H1 (cell line): ENCODE results near the gene MKX. TPM values are rescaled to one million over a fixed set of nuclear protein-coding genes. Genes with fewer than 3 reads are reported as not detected.

Experiments used
- CTCF ChIA-PET: fragments of 300-600 bp; sonication (Branson Sonifier 250); formaldehyde crosslinking; loops from one replicate; lab custom pipeline; 2021; ENCODE audit not compliant: partially characterized antibody; lab: Charles Lee
- POLR2A ChIA-PET: fragments of 300-600 bp; sonication (Branson Sonifier 250); formaldehyde crosslinking; loops from one replicate; lab custom pipeline; 2021; ENCODE audit warnings: inconsistent platforms; ENCODE audit not compliant: partially characterized antibody; lab: Charles Lee
- DNase-seq, 2 experiments: peaks; one replicate each; pipeline versions ENCODE4 v3.0.0 to v3.0.0-alpha.2; 2010 to 2022; ENCODE audit warnings: low spot score in 2 of 2, low read depth in 1 of 2, mixed read lengths in 1 of 2
- FAIRE-seq: peaks from 2 replicates; lab custom pipeline; 2011; peaks lifted over from hg19 to GRCh38; lab: Jason Lieb, UNC
- H2AFZ ChIP-seq: 2 replicates; pipeline ENCODE4 v1.8.1; 2012; ENCODE audit warnings: low read length, inconsistent platforms
- H2AK5ac ChIP-seq: 2 replicates; pipeline ENCODE4 v1.6.1; 2013; ENCODE audit warnings: low read depth, low read length
- H2BK120ac ChIP-seq: replicated peaks from 2 replicates; pipeline ENCODE3; 2013; ENCODE audit warnings: low read depth, low read length, inconsistent platforms
- H2BK12ac ChIP-seq: 2 replicates; pipeline ENCODE4 v1.6.1; 2013; ENCODE audit warnings: low read depth, low read length
- H2BK15ac ChIP-seq: 2 replicates; pipeline ENCODE4 v1.6.1; 2013; ENCODE audit warnings: low read length
- H2BK20ac ChIP-seq: 2 replicates; pipeline ENCODE4 v1.6.1; 2013; ENCODE audit warnings: low read length
- H2BK5ac ChIP-seq: 2 replicates; pipeline ENCODE4 v1.6.1; 2013; ENCODE audit warnings: low read depth, low read length
- H3K14ac ChIP-seq: 2 replicates; pipeline ENCODE4 v1.6.1; 2013; ENCODE audit warnings: inconsistent platforms; ENCODE audit not compliant: insufficient read length
- H3K18ac ChIP-seq: 2 replicates; pipeline ENCODE4 v1.6.1; 2013; ENCODE audit warnings: low read length; ENCODE audit errors: extremely low read depth
- H3K23ac ChIP-seq: 2 replicates; pipeline ENCODE4 v1.6.1; 2013; ENCODE audit warnings: inconsistent platforms; ENCODE audit not compliant: insufficient read length
- H3K23me2 ChIP-seq: 2 replicates; pipeline ENCODE4 v1.6.1; 2013; ENCODE audit warnings: low read depth, low read length
- H3K27ac ChIP-seq: 2 replicates; pipeline ENCODE4 v1.6.1; 2011; ENCODE audit warnings: low read depth, low read length, inconsistent platforms
- H3K27me3 ChIP-seq, 4 experiments: replicated peaks in 1 of 4; 1 replicate in 1 of 4; 2 replicates in 3 of 4; pipeline versions ENCODE4 v1.6.1 to v1.8.1; 2011 to 2013; ENCODE audit warnings: low read length in 3 of 4, mild to moderate bottlenecking in 3 of 4, inconsistent platforms in 2 of 4, mixed read lengths in 2 of 4, moderate library complexity in 1 of 4; ENCODE audit not compliant: control insufficient read depth in 3 of 4, insufficient read depth in 3 of 4; ENCODE audit errors: extremely low read depth in 1 of 4
- H3K36me3 ChIP-seq, 4 experiments: 2 replicates each; pipeline versions ENCODE4 v1.6.1 to v1.8.1; 2011 to 2013; ENCODE audit warnings: mild to moderate bottlenecking in 4 of 4, low read length in 3 of 4, moderate library complexity in 2 of 4, control low read depth in 1 of 4, inconsistent platforms in 1 of 4; ENCODE audit not compliant: insufficient read depth in 4 of 4, control insufficient read depth in 2 of 4
- H3K4ac ChIP-seq: replicated peaks from 2 replicates; pipeline ENCODE3; 2013; ENCODE audit warnings: low read length, low read depth, mixed read lengths, inconsistent platforms; ENCODE audit not compliant: insufficient read length
- H3K4me1 ChIP-seq, 4 experiments: replicated peaks in 1 of 4; 1 replicate in 1 of 4; 2 replicates in 3 of 4; pipeline versions ENCODE4 v1.6.1 to v1.8.1; 2011 to 2013; ENCODE audit warnings: low read length in 3 of 4, inconsistent platforms in 2 of 4, mixed read lengths in 1 of 4; ENCODE audit not compliant: insufficient read depth in 4 of 4, control insufficient read depth in 3 of 4
- H3K4me2 ChIP-seq, 2 experiments: 2 replicates each; pipeline versions ENCODE4 v1.6.1 to v1.8.1; 2011 to 2013; ENCODE audit warnings: low read depth in 2 of 2, low read length in 2 of 2, control low read depth in 1 of 2, inconsistent platforms in 1 of 2, mild to moderate bottlenecking in 1 of 2; ENCODE audit not compliant: insufficient read depth in 1 of 2
- H3K4me3 ChIP-seq, 4 experiments: fragments of 200-600, 300-600 bp in 1 of 4; sonication (generic), shearing (Covaris generic), sonication (Bioruptor Twin) in 1 of 4; 2 replicates each; pipeline versions ENCODE4 v1.5.1 to v1.8.1; 2011 to 2016; ENCODE audit warnings: low read length in 4 of 4, low read depth in 3 of 4, control low read depth in 2 of 4, inconsistent platforms in 2 of 4, mild to moderate bottlenecking in 2 of 4, mixed read lengths in 1 of 4, moderate library complexity in 1 of 4; ENCODE audit not compliant: insufficient read depth in 2 of 4; ENCODE audit errors: extremely low read depth in 1 of 4
- H3K56ac ChIP-seq: replicated peaks from 2 replicates; pipeline ENCODE3; 2013; ENCODE audit warnings: low read depth, mild to moderate bottlenecking, mixed read lengths, low read length, inconsistent platforms; ENCODE audit not compliant: insufficient read length
- H3K79me1 ChIP-seq: 2 replicates; pipeline ENCODE4 v1.6.1; 2013; ENCODE audit warnings: low read depth, low read length, control low read depth
- H3K79me2 ChIP-seq, 2 experiments: 2 replicates each; pipeline versions ENCODE4 v1.6.1 to v1.8.1; 2012 to 2013; ENCODE audit warnings: low read length in 2 of 2, mild to moderate bottlenecking in 2 of 2, inconsistent platforms in 1 of 2; ENCODE audit not compliant: insufficient read depth in 2 of 2, control insufficient read depth in 1 of 2
- H3K9ac ChIP-seq, 4 experiments: replicated peaks in 1 of 4; 1 replicate in 1 of 4; 2 replicates in 3 of 4; pipeline versions ENCODE4 v1.6.1 to v1.8.1; 2011 to 2013; ENCODE audit warnings: low read depth in 3 of 4, low read length in 3 of 4, control low read depth in 2 of 4, mild to moderate bottlenecking in 2 of 4, moderate library complexity in 2 of 4, inconsistent platforms in 1 of 4; ENCODE audit errors: extremely low read depth in 1 of 4
- H3K9me3 ChIP-seq, 2 experiments: 2 replicates each; pipeline versions ENCODE4 v1.6.1 to v1.8.1; 2012 to 2013; ENCODE audit warnings: mild to moderate bottlenecking in 2 of 2, moderate library complexity in 2 of 2, control low read depth in 1 of 2, inconsistent platforms in 1 of 2, low read depth in 1 of 2, low read length in 1 of 2, mixed read lengths in 1 of 2; ENCODE audit not compliant: insufficient read depth in 2 of 2
- H4K20me1 ChIP-seq, 2 experiments: replicated peaks in 1 of 2; 2 replicates each; pipeline versions ENCODE3 to v1.8.1; 2011 to 2013; ENCODE audit warnings: inconsistent platforms in 2 of 2, low read length in 2 of 2, mild to moderate bottlenecking in 1 of 2; ENCODE audit not compliant: insufficient read depth in 2 of 2, control insufficient read depth in 1 of 2
- H4K5ac ChIP-seq: 2 replicates; pipeline ENCODE4 v1.6.1; 2013; ENCODE audit warnings: low read length, low read depth, mixed read lengths, inconsistent platforms; ENCODE audit not compliant: insufficient read length
- H4K8ac ChIP-seq: 2 replicates; pipeline ENCODE4 v1.8.0; 2013; ENCODE audit warnings: mild to moderate bottlenecking, moderate library complexity, low read length, inconsistent platforms; ENCODE audit not compliant: insufficient read depth; ENCODE audit errors: extremely low read depth
- H4K91ac ChIP-seq: replicated peaks from 2 replicates; pipeline ENCODE3; 2013; ENCODE audit warnings: low read length, mixed read lengths, inconsistent platforms; ENCODE audit not compliant: insufficient read length
- BACH1 ChIP-seq: IDR thresholded peaks from 2 replicates; pipeline ENCODE4 v1.6.1; 2012; ENCODE audit warnings: low read length, improper control_type of control experiment
- BCL11A ChIP-seq, 2 experiments: IDR thresholded peaks; one replicate each; pipeline ENCODE4 v1.6.1; 2011; ENCODE audit warnings: low read depth in 2 of 2, low read length in 2 of 2, mild to moderate bottlenecking in 2 of 2
- CHD1 ChIP-seq: IDR thresholded peaks from 2 replicates; pipeline ENCODE4 v1.6.1; 2012; ENCODE audit warnings: low read depth, low read length, improper control_type of control experiment
- CHD2 ChIP-seq: IDR thresholded peaks from 2 replicates; pipeline ENCODE4 v1.6.1; 2012; ENCODE audit warnings: low read length, improper control_type of control experiment
- KDM5A ChIP-seq: fragments of 200-600 bp; IDR thresholded peaks from 2 replicates; pipeline ENCODE4 v1.7.1; 2012; ENCODE audit warnings: mild to moderate bottlenecking, low read length, inconsistent platforms, mixed read lengths
- NANOG ChIP-seq: IDR thresholded peaks from 2 replicates; pipeline ENCODE4 v1.6.1; 2011; ENCODE audit warnings: low read length, low read depth, mild to moderate bottlenecking, inconsistent platforms; ENCODE audit not compliant: insufficient read depth, poor library complexity, severe bottlenecking
- POLR2A ChIP-seq, 2 experiments: IDR thresholded peaks; 1 replicate in 1 of 2; 2 replicates in 1 of 2; pipeline ENCODE4 v1.6.1; 2011; ENCODE audit warnings: low read depth in 2 of 2, low read length in 2 of 2, mild to moderate bottlenecking in 2 of 2; ENCODE audit errors: control extremely low read depth in 1 of 2
- POLR2AphosphoS5 ChIP-seq: IDR thresholded peaks from 2 replicates; pipeline ENCODE4 v1.6.1; 2011; ENCODE audit warnings: low read depth, low read length
- RXRA ChIP-seq: IDR thresholded peaks from 2 replicates; pipeline ENCODE4 v1.6.1; 2011; ENCODE audit warnings: low read depth, mild to moderate bottlenecking, low read length, moderate library complexity; ENCODE audit not compliant: insufficient read depth
- SIRT6 ChIP-seq: IDR thresholded peaks from one replicate; pipeline ENCODE4 v1.7.1; 2012; ENCODE audit warnings: low read length, inconsistent platforms
- SIX5 ChIP-seq: IDR thresholded peaks from 2 replicates; pipeline ENCODE4 v1.6.1; 2011; ENCODE audit warnings: mild to moderate bottlenecking, low read depth, low read length
- TAF7 ChIP-seq: optimal IDR thresholded peaks from 2 replicates; pipeline ENCODE3; 2011; ENCODE audit warnings: low read depth, mild to moderate bottlenecking, inconsistent platforms, low read length, moderate library complexity, borderline replicate concordance
- YY1 ChIP-seq: IDR thresholded peaks from 2 replicates; pipeline ENCODE4 v1.6.1; 2011; ENCODE audit warnings: low read depth, mild to moderate bottlenecking, low read length
- ZNF274 ChIP-seq: IDR thresholded peaks from 2 replicates; pipeline ENCODE4 v1.7.0; 2012; ENCODE audit warnings: low read length, borderline replicate concordance; ENCODE audit errors: extremely low read depth
- WGBS, 2 experiments: shearing (Covaris generic) in 1 of 2; methylation state at CpG; one replicate each; pipeline versions ENCODE4 v1.1.6 to v1.1.7; 2013 to 2015; ENCODE audit warnings: low lambda C conversion rate in 2 of 2, mixed read lengths in 2 of 2, inconsistent platforms in 1 of 2, low coverage in 1 of 2, missing lambda C conversion rate in 1 of 2; ENCODE audit not compliant: insufficient replicate concordance in 2 of 2, insufficient coverage in 1 of 2, insufficient read length in 1 of 2; ENCODE audit errors: extremely low coverage in 1 of 2, missing lambda C conversion rate in 1 of 2; 5-methylcytosine and 5-hydroxymethylcytosine counted together
- polyA plus RNA-seq, 7 experiments: library from polyadenylated mRNA; depleted of rRNA in 3 of 7; stranded (reverse) in 5 of 7; unstranded in 2 of 7; fragments of >200 nt in 5 of 7; fragments of 200-250 nt in 2 of 7; gene quantifications; 1 replicate in 5 of 7; 2 replicates in 1 of 7; 4 replicates in 1 of 7; pipeline versions ENCODE4 v1.2.1 to v1.2.3, GENCODE V29; 2011 to 2013; ENCODE audit warnings: missing spikeins in 2 of 7, mixed read lengths in 2 of 7
- total RNA-seq: library from RNA; stranded (reverse); fragmentation: NEBNext Ultra II Directional; extraction: Animal tissue kit (Norgen Biotek cat#: 25700); gene quantifications from 2 replicates; pipeline ENCODE4 v1.2.1, GENCODE V29; 2021

Gene MKX
- total and polyA plus RNA-seq, 2 of the 8 experiments (the other 6 are each of a cell fraction or from before 2014, with no cell fraction given): 0.21 to 1.3 TPM

- Histone ChIP-seq H3K9ac (no peak overlapping the region), H3K23ac (no peak overlapping the region), H3K79me1 (no peaks in the 10 kb centered on the region), H4K8ac (no peak overlapping the region), H3K14ac (no peak overlapping the region), H3K9me3 (no peaks in the 10 kb centered on the region), H3K56ac (no peak overlapping the region), H2BK20ac (no peak overlapping the region), H3K18ac (no peak overlapping the region), H3K4me3 (no peak overlapping the region), H3K79me2 (no peaks in the 10 kb centered on the region), H3K4me2 (no peak overlapping the region), H4K5ac (no peak overlapping the region), H3K4ac (no peak overlapping the region), H3K23me2 (no peaks in the 10 kb centered on the region), H3K27ac (no peak overlapping the region), H3K36me3 (no peaks in the 10 kb centered on the region), H2AK5ac (no peak overlapping the region), H2BK15ac (no peak overlapping the region), H3K27me3 (peaks cover 0 to 1% (median 0%) of the 10 kb centered on the region in 4 experiments; a peak in 1 of 7 replicates), H4K20me1 (no peaks in the 10 kb centered on the region), H2BK5ac (no peak overlapping the region), H4K91ac (no peak overlapping the region), H2BK12ac (no peak overlapping the region), H2AFZ (no peak overlapping the region), H3K4me1 (no peaks in the 10 kb centered on the region), H2BK120ac (no peak overlapping the region)
- CTCF ChIA-PET: no interaction called here
- POLR2A ChIA-PET: no interaction called here
- DNase-seq (no peak), FAIRE-seq (no peak)
- TF ChIP-seq CHD2 (no peak), YY1 (no peak), ZNF274 (no peak), BCL11A (IDR thresholded peaks at IDR 0.05; ENCODE audit: low read depth in 2 of 2, low read length in 2 of 2) (no peak), TAF7 (no peak), CHD1 (no peak), KDM5A (no peak), SIX5 (no peak), SIRT6 (no peak), NANOG (no peak), BACH1 (no peak), POLR2A (IDR thresholded peaks at IDR 0.05; ENCODE audit: control extremely low read depth in 1 of 2, low read depth in 2 of 2, low read length in 2 of 2) (no peak), POLR2AphosphoS5 (no peak), RXRA (no peak)
- WGBS, 2 experiments: 84% methylated on average over 3 of the region's 3 CpGs; no CpG with 5 or more reads in 1 of the 2 experiments
Measured at GRCh38 chr10:27715505-27715904, 30.1 kb downstream of the MKX start.
